HG02852 (cell line): ENCODE data around the gene DCUN1D2.
A peak's percentile ranks its signal among the peaks of the same experiment; 100 is the strongest.
"Not testable (repeated sequence)": the region's sequence is repeated elsewhere in the genome, so short reads cannot be mapped to it uniquely, and the experiment has no call there.

Source experiments
- ATAC-seq: cut with Tn5 transposase; IDR thresholded peaks from one replicate; pipeline ENCODE4 v1.9.1; 2021; ENCODE audit warnings: mild to moderate bottlenecking, moderate library complexity; ENCODE audit not compliant: unreplicated experiment

Gene DCUN1D2

GRCh38 chr13:113491982-113492381 lies 1.5 kb upstream of the DCUN1D2 start:
- ATAC-seq, result no peak

GRCh38 chr13:113491418-113491883 lies 940 bp upstream of the DCUN1D2 start:
- no peak for ATAC-seq

DNA sequence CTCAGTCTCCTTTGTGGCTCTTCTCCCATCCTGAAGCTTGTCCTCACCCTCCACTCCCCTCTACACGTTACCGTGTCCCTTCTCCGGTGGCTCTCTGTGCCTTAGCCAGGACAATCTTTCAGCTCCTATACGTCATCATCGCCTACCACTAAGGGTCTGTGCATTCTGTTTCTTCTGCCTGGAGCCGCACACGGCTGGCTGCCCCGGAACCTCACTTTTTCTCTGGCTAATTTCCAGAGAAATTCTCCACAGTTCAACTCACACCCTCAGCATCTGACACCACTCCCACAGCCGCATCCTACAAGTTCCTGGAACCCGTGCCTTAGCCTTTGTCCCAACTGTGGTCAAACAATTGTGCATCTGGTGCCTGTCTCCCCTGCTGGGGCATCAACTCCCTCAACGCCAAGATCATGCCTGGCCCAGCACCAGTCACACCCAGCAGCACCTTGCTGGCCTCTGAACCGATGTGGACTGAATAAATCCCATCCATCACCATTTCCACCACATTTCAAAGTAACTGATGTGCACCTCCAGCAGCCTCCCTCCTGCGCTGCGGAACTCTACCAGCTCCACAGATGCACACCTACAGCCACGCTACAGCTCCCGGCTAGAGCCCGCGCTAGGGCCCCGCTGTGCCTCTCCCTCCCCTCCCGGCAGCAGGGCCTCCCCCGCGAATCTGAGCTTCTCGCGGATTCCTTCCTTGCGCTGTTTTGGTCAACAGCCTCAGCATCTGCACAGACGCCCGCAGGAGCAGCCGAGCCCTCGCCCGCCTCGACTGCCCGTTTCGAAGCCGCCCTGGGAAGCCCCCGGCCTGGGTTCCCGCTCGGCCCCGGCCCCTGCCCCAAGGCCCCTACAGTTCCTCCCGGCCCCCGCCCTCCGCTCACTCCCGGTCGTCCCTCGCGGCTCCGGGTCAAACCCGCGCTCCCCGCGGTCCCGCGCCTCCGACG lies 689 bp downstream of the DCUN1D2 start:
- peak; percentile 23 for ATAC-seq

GRCh38 chr13:113489171-113489548 lies 1.4 kb downstream of the DCUN1D2 start:
- no peak for ATAC-seq

- no peak for ATAC-seq
Observed at GRCh38 chr13:113488283-113488682, 2.2 kb downstream of the DCUN1D2 start.

- no peak for ATAC-seq
Observed at GRCh38 chr13:113486698-113487097, 3.8 kb downstream of the DCUN1D2 start.

GRCh38 chr13:113485545-113485944 lies 5.0 kb downstream of the DCUN1D2 start:
- ATAC-seq, result no peak

GRCh38 chr13:113483504-113484293 lies 6.8 kb downstream of the DCUN1D2 start:
- no peak for ATAC-seq

DNA sequence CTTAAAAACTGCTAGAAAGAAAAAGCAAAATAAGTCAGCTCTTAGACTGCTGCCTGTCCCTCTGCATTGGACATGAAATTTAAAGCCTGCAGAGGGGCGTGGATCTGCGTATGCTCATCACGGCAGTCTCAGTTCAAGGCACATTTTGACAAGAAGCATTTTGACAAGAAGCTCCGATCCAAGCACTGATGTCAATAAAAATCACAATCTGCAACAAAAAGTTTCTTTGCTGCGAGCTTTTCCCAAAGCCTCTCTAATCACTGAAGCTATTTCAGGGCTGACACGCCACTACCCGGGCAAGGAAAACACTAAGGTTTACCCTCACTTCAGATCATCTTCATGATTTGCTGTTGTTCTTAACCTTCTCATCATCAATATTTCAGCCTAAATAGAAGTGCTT lies 7.4 kb downstream of the DCUN1D2 start:
- no peak for ATAC-seq

DNA sequence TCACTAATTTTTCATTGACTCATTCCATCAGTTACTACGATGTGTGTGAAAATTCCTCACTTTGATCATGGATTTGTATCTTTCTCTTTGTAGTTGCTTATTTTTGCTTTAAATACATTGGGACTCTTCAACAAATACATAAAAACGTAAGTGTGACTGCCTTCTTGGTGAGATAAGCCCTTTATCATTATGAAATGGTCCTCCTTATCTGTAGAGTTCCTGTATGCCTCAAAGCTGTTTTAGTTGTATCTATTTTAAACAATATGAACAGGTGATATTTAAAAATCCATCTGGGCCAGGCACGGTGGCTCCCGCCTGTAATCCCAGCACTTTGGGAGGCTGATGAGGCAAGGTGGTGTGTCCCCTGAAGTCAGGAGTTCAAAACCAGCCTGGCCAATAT lies 11.3 kb downstream of the DCUN1D2 start:
- no peak for ATAC-seq

- ATAC-seq, result no peak
Observed at GRCh38 chr13:113477724-113478123, 12.8 kb downstream of the DCUN1D2 start.

- ATAC-seq, result no peak
Observed at GRCh38 chr13:113476811-113477210, 13.7 kb downstream of the DCUN1D2 start.

GRCh38 chr13:113475911-113476310 lies 14.6 kb downstream of the DCUN1D2 start:
- no peak for ATAC-seq

DNA sequence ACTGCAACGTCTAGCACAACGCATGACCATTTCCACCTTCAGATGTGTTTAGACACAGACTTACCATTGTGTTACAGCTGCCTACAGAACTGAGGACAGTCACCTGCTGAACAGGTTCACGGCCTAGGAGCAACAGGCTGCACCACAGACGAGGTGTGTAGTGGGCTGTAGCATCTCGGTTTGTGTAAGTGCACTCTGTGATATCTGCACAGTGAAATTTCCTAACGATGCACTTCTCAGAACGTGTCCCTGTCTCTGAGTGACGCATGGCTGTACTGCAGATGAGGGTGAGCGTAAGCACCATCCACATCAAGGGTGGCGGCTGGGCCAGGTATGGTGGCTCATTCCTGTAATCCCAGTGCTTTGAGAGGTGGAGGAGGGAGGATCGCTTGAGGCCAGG lies 15.2 kb downstream of the DCUN1D2 start:
- ATAC-seq, result no peak

DNA sequence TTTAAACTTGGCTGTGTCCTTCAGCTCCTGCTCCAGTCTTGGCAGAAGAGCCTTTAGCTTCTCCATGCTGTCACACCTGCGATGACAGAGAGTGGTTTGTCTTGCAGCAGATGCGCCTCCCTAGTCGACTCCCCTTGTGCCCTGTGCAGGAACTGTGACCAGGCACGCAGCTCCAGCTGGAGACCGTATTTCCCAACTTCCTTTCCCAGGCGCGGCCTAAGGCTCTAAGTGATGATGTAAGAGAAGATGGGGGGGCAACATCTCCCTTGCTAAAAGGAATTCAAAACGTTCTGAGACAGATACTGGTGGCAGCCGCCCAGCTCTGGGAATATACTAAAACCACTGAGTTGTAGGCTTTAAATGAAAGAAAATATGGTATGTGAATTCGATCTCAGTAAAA lies 16.3 kb downstream of the DCUN1D2 start:
- no peak for ATAC-seq

DNA sequence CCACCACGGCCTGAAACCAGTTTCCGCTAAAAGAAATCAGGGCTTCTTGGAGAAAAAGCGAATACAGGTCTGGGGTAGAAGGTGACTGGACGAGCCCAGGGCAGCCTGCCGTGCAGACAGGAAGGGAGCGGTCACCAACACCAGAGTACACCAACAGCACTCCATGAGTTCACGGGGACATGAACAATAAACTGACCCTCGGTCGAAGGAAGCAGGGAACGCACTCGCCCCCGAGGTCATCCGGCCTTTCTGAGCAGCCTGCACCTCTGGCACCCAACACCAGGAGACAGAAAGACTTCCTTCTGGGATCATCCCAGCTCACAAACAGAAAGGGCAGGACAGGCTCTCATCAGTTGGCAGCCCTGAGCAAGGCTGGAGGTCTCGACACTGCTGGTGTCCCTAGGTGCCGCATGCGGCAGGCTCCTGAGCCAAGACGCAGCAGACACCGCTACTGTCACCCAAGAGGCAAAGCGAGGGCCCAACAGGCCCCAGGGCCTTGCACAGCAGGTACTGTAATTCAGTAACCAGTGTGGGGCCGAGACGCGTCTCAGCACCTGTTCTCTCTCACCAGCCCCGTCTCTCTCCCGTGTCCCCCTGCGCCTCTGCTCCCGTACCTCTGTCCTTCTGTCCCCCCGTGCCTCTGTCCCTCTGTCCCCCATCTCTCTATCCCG lies 18.0 kb downstream of the DCUN1D2 start:
- ATAC-seq, result no peak

DNA sequence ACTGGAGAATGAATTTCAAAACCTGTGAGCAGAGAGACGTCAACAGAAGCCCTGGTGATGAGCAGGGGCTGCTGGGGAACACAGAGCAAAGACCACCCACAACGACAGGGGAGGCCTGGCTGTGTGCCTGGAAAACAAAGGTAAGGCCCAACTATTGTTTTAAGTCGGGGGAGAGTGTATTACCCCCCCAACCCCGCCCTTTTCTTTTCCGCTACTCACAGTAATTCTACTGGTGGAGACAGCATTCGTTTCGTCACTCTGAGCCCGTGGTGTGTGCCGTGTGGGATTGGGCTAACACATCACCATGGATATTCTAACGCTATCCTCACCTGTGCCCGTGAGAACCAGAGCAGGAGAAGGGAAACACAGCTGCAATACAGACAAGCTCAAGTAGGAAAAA lies 18.7 kb downstream of the DCUN1D2 start:
- ATAC-seq, result no peak

DNA sequence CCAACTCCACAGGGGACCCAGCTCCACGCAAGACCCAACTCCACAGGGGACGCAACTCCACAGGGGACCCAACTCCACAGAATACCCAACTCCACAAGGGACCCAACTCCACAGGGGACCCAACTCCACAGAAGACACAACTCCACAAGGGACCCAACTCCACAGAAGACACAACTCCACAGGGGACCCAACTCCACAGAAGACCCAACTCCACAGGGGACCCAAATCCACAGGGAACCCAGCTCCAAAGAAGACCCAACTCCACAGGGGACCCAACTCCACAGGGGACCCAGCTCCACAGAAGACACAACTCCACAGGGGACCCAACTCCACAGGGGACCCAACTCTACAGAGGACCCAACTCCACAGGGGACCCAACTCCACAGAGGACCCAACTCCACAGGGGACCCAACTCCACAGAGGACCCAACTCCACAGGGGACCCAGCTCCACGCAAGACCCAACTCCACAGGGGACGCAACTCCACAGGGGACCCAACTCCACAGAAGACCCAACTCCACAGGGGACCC lies 19.8 kb downstream of the DCUN1D2 start:
- not testable (repeated sequence) for ATAC-seq

GRCh38 chr13:113470073-113470472 lies 20.4 kb downstream of the DCUN1D2 start:
- ATAC-seq, result no peak

DNA sequence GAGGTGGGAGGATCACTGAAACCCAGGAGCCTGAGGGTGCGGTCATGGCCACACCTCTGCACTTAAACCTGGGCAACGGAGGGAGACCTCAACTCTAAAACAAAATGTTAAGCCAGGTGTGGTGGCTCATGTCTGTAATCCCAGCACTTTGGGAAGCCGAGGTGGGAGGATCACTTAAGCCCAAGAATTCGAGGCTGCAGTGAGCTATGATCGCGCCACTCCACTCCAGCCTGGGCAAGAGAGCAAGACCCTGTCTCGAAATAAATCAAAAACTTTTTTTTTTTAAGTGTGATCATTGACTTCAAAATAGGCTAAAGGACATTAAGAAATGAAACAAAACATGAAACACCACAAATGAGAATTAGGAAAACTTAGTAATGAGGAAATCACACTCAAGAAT lies 20.9 kb downstream of the DCUN1D2 start:
- no peak for ATAC-seq
